Gastrocnemius medialis (tissue), 4 donors: ENCODE measurements around the gene NPTXR. TPM values are rescaled to one million over a fixed set of nuclear protein-coding genes. Genes with fewer than 3 reads are reported as not detected.
"Not testable (repeated sequence)": the region's sequence is repeated elsewhere in the genome, so short reads cannot be mapped to it uniquely, and the experiment has no call there.

ENCODE experiments used
- ATAC-seq, 2 donors: fragments of 150-250 bp; one replicate each; pipeline ENCODE4 v1.9.1; 2016
- DNase-seq, 2 donors: peaks; one replicate each; pipeline ENCODE4 v3.0.0-alpha.2; 2019
- H3K27ac ChIP-seq, 4 donors: fragments of 200-600 bp; sonication (generic); 1 replicate in 1 of 4; 2 replicates in 3 of 4; pipeline ENCODE4 v1.5.1; 2016 to 2018; ENCODE audit warnings: mild to moderate bottlenecking in 2 of 4, moderate library complexity in 1 of 4
- H3K27me3 ChIP-seq, 3 donors: fragments of 200-600 bp; sonication (generic) in 2 of 3; 1 replicate in 1 of 3; 2 replicates in 2 of 3; pipeline versions ENCODE4 v1.5.1 to v1.6.0; 2016 to 2019; ENCODE audit warnings: mild to moderate bottlenecking in 1 of 3, moderate library complexity in 1 of 3
- H3K36me3 ChIP-seq, 2 donors: fragments of 200-600 bp; sonication (generic) in 1 of 2; one replicate each; pipeline ENCODE4 v1.5.1; 2017 to 2018
- H3K4me1 ChIP-seq, 2 donors: fragments of 200-600 bp; sonication (generic) in 1 of 2; one replicate each; pipeline ENCODE4 v1.5.1; 2016 to 2017; ENCODE audit warnings: mild to moderate bottlenecking in 2 of 2
- H3K4me3 ChIP-seq, 4 donors: fragments of 200-600 bp; sonication (generic) in 3 of 4; 1 replicate in 1 of 4; 2 replicates in 3 of 4; pipeline ENCODE4 v1.5.1; 2016 to 2019; ENCODE audit warnings: mild to moderate bottlenecking in 2 of 4
- H3K9me3 ChIP-seq, 3 donors: fragments of 200-600 bp; sonication (generic) in 2 of 3; 1 replicate in 1 of 3; 2 replicates in 2 of 3; pipeline ENCODE4 v1.5.1; 2016 to 2019
- CTCF ChIP-seq, 5 experiments: fragments of 450-650 bp in 3 of 5; fragments of 200-600 bp in 2 of 5; sonication (generic) in 2 of 5; IDR thresholded peaks in 4 of 5; conservative IDR thresholded peaks in 1 of 5; 1 replicate in 4 of 5; 2 replicates in 1 of 5; pipeline ENCODE4 v1.5.1; 2016 to 2019; ENCODE audit warnings: antibody characterized with exemption in 5 of 5, mild to moderate bottlenecking in 3 of 5, moderate library complexity in 3 of 5
- POLR2A ChIP-seq, 2 donors: fragments of 450-650 bp; IDR thresholded peaks; one replicate each; pipeline ENCODE4 v1.6.1; 2017; ENCODE audit warnings: antibody characterized with exemption in 2 of 2, mild to moderate bottlenecking in 2 of 2, moderate library complexity in 2 of 2
- in situ Hi-C, 4 donors: fragments of 200-750 bp; cut with MboI; loops; one replicate each; pipeline versions ENCODE4 v1.15.0 to v1.8.0; 2017; ENCODE audit warnings: low sequenced_read_pairs in 4 of 4
- intact Hi-C: fragments of 100-400 bp; cut with DNase I; formaldehyde crosslinking; loops from one replicate; pipeline ENCODE4 v1.15.1; 2023; ENCODE audit warnings: low total_unique reads
- total RNA-seq, 4 donors: library from RNA; depleted of rRNA; stranded (reverse); fragments of >200 nt; gene quantifications; one replicate each; pipeline versions ENCODE4 v1.1.0 to v1.2.3, GENCODE V29; 2016

The NPTXR gene
- total RNA-seq, 4 donors from 2014 or later: 0.25 to 5.0 (median 0.73) TPM

- Histone ChIP-seq H3K9me3 (no peaks in the 10 kb centered on the region), H3K27ac (no peak overlapping the region), H3K27me3 (peaks cover 5 to 22% (median 10%) of the 10 kb centered on the region in 3 donors), H3K36me3 (no peaks in the 10 kb centered on the region), H3K4me1 (no peaks in the 10 kb centered on the region), H3K4me3 (no peak overlapping the region)
- intact Hi-C loops: no loop called here
- no peak for ATAC-seq
- in situ Hi-C loops: no loop called here
- DNase-seq: no peak
- TF ChIP-seq CTCF (IDR thresholded peaks at IDR 0.05 in 4 of 5, conservative IDR thresholded peaks at IDR 0.05 in 1 of 5): no peak
- no peak for TF ChIP-seq POLR2A (IDR thresholded peaks at IDR 0.05)
Measured at GRCh38 chr22:38811241-38811640, 32.6 kb downstream of the NPTXR start.

- H3K27ac ChIP-seq, in situ Hi-C loops, ATAC-seq, H3K4me3 ChIP-seq, DNase-seq, intact Hi-C loops, H3K4me1 ChIP-seq, H3K36me3 ChIP-seq, H3K9me3 ChIP-seq: not testable (repeated sequence)
- H3K27me3 ChIP-seq: peaks cover 10 to 25% (median 12%) of the 10 kb centered on the region in 3 donors
Measured at GRCh38 chr22:38805041-38805593, 38.7 kb downstream of the NPTXR start.

GRCh38 chr22:38802671-38803121 is 41.1 kb downstream of the NPTXR start:
- Histone ChIP-seq H3K4me3 (no peak overlapping the region), H3K27me3 (peaks cover 10 to 23% (median 12%) of the 10 kb centered on the region in 3 donors), H3K9me3 (no peaks in the 10 kb centered on the region), H3K36me3 (no peaks in the 10 kb centered on the region), H3K27ac (no peak overlapping the region), H3K4me1 (peaks cover 0 to 8% of the 10 kb centered on the region in 2 donors)
- in situ Hi-C loops (no loop called here), intact Hi-C loops (loop anchor here (5.0 kb wide), 1 partner anchor 40 kb away; the partner anchor contains the start of gene NPTXR)
- DNase-seq (peak; percentile 46 to 85), ATAC-seq (peak; percentile 94 to 99)
- TF ChIP-seq POLR2A (IDR thresholded peaks at IDR 0.05): no peak
- no peak for TF ChIP-seq CTCF (IDR thresholded peaks at IDR 0.05 in 4 of 5, conservative IDR thresholded peaks at IDR 0.05 in 1 of 5)

GRCh38 chr22:38799265-38800002 is 44.4 kb downstream of the NPTXR start:
- no peak for DNase-seq

More at GRCh38 chr22:38799265-38800002, 44.4 kb downstream of the NPTXR start:
- intact Hi-C loops: loop anchor here (5.0 kb wide), 1 partner anchor 43 kb away; the partner anchor contains the start of gene NPTXR
- H3K27me3 ChIP-seq: peaks cover 7 to 23% (median 12%) of the 10 kb centered on the region in 3 donors
- no peak overlapping the region for H3K4me3 ChIP-seq
- no peaks in the 10 kb centered on the region for H3K36me3 ChIP-seq
- H3K9me3 ChIP-seq: no peaks in the 10 kb centered on the region
- H3K27ac ChIP-seq: no peak overlapping the region
- ATAC-seq: no peak
- TF ChIP-seq POLR2A (IDR thresholded peaks at IDR 0.05) (no peak), CTCF (IDR thresholded peaks at IDR 0.05 in 4 of 5, conservative IDR thresholded peaks at IDR 0.05 in 1 of 5) (no peak)
- peaks cover 1 to 10% of the 10 kb centered on the region in 2 donors for H3K4me1 ChIP-seq
- in situ Hi-C loops: no loop called here
